Left cardiac atrium (tissue), 4 donors: ENCODE measurements around the gene ME1. TPM values are rescaled to one million over a fixed set of nuclear protein-coding genes. Genes with fewer than 3 reads are reported as not detected.
"Not testable (repeated sequence)": the region's sequence is repeated elsewhere in the genome, so short reads cannot be mapped to it uniquely, and the experiment has no call there.

Experiments
- ATAC-seq, 2 donors: fragments of 200-7000 bp; cut with Tn5 transposase; one replicate each; pipeline ENCODE4 v1.9.1; 2020; ENCODE audit warnings: mild to moderate bottlenecking in 2 of 2, moderate library complexity in 2 of 2
- DNase-seq: peaks from one replicate; pipeline ENCODE4 v3.0.0-alpha.2; 2020
- intact Hi-C, 2 donors: fragments of 100-400 bp; cut with DNase I; formaldehyde crosslinking; loops; one replicate each; pipeline versions ENCODE4 v1.14.1 to v1.15.1; 2022 to 2023
- total RNA-seq, 2 donors: library from RNA; stranded (reverse); fragmentation: NEBNext Ultra II Directional; extraction: Animal tissue kit (Norgen Biotek cat#: 25700); gene quantifications; one replicate each; pipeline ENCODE4 v1.2.1, GENCODE V29; 2021
- donor health status: DM: no; HTN: yes; CAD: no.
- donor health status: DM: no; HTN: yes; CAD: no; lungs with severe emphysema.
- donor health status: DM: yes; HTN: yes; CAD: no.
- donor health status: Dilated cardiomyopathy.

Gene ME1
- total RNA-seq, 2 donors from 2014 or later: 23.4 to 34.8 TPM

DNA sequence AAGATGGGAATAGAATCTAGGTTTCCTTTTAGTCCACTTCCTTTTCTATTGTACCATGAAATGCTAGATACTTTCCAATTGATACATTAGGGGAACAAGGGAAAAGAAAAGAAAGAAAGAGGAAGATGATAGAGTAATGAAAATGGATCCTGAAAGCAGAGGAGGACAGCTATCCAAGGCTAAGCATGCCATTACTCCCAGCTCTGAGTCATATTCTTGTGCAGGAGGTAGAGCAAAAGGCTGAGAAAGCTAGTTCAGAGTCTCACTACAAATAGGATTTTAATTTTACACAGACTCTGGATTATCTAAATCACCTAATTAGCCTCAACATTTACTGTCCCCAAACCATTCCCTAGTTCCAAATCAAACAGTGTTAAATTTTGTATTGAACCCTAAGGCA lies 214.0 kb downstream of the ME1 start:
- ATAC-seq (no peak), DNase-seq (no peak)
- intact Hi-C loops: loop anchor here in 1 of 2 donors (10.0 kb wide), 1 partner anchor 152 kb away; the partner anchor contains the start of genes DOP1A and UBE3D

GRCh38 chr6:83215131-83216047 lies 215.5 kb downstream of the ME1 start:
- peak; percentile 94 to 95 for ATAC-seq
- DNase-seq: peak; percentile 66
- intact Hi-C loops: loop anchor here (2.0 to 10.0 kb wide), 2 partner anchors 149 to 151 kb away; partner anchors contain the start of genes DOP1A (in 2 of the 2) and UBE3D (in 1 of the 2)

GRCh38 chr6:83202031-83202430 lies 228.8 kb downstream of the ME1 start:
- intact Hi-C loops: no loop called here
- ATAC-seq: no peak

GRCh38 chr6:83199863-83200225 lies 231.0 kb downstream of the ME1 start:
- ATAC-seq (peak in 1 of 2 donors; percentile 82), DNase-seq (no peak)
- intact Hi-C loops: no loop called here

More at GRCh38 chr6:83202031-83202430, 228.8 kb downstream of the ME1 start:
- DNase-seq: no peak

DNA sequence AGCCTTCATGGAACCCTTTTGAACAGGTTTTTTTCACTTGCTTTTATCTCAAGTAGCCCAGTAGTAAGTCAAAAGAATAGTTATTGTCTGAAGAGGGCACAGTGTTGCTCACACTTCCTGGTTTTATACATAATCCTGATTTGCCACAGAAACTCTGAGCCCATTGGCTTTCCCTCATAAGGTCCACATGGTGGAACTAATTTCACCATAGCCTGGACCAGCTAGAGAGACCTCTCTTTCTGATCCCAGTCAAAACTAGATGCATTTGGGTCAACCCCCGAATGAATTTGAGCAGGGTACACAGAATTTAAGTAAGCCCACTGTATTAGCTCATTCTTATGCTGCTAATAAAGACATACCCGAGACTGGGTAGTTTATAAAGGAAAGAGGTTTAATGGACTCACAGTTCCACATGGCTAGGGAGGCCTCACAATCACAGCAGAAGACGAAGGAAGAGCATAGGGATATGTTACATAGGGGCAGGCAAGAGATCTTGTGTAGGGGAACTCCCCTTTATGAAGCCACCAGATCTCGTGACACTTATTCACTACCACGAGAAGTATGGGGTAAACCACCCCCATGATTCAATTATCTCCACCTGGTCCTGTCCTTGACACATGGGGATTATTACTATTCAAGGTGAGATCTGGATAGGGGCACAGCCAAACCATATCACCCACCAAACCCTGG lies 231.5 kb downstream of the ME1 start:
- DNase-seq: no peak
- intact Hi-C loops: no loop called here
- ATAC-seq: no peak

DNA sequence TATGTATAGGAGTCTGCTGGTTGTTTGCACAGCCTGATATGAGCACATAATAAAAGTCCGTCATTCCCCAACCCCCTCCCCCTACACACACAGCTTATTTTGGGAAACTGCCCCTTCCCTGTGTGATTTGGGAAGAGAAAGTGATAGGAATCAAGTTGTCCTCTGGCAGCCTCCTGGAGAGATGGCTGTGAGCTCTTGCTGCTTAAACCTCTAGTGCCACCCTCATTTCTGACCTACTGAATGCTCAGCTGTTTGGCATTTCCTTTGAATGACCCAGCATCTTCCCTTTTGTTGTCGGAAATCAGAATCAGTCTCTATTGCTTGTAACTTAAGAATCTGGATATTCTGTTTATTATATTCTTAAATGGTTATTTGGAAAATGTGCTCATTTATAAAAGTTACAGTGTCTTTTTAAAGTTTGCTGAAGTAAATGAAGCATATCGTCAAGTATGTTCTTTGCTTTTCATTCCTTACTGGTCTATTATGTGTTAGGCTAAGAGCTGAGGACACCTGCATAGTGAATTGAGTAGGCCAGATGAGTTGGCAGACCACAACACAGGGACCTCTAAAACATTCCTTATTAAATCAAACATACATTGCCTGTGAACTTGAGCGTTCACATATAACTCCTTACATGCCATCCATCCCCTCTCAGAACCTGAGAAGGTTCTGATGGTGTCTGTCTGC lies 232.2 kb downstream of the ME1 start:
- intact Hi-C loops: no loop called here
- no peak for ATAC-seq
- no peak for DNase-seq

GRCh38 chr6:83193747-83194566 lies 236.9 kb downstream of the ME1 start:
- ATAC-seq (peak; percentile 70 to 83), DNase-seq (peak; percentile 64)
- intact Hi-C loops: loop anchor here in 1 of 2 donors (5.0 kb wide), 1 partner anchor 127 kb away; the partner anchor contains the start of genes DOP1A and UBE3D

DNA sequence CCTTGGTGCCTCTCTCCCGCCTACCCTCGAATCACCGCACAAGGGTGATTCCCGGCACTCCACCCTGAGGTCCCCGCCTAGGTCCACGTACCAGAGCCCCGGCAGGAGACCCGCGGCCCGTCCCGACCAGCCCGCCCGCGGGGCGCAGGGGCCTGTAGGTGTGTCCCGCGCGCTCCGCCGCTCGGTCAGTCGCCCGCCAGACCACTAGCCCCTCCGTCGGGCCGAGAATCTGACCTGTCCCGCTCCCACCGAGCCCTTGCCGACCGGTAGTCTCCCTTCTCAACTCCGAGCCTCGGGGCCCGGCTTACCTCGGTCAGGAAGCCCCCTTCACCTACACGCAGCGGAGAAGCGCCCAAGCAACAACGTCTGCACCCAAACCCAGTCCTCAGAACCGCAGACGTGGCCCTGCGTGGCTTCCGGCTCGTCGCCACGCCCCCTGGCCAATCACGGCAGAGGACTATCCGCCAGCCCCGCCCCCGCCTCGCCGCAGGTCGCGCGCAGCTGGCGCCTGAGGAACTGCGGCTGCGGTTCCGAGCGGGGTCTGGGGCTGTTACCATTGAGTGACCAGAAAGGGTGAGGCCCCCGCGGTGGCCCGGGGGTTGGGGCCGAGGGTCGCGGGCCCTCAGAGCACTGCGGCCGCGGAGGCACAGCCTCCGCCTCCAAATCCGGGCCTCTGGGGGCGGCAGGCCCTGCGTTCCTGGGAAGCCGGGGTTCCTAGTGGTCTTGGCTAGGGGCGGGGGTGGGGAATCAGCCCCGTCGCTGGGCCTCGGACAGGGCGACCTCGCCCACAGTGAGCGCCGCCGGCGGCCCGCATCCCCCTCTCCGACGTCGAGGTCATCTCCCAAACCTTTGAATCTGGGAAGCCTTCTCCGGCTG lies 237.7 kb downstream of the ME1 start, which contains the start of the genes PGM3 and RWDD2A:
PGM3 (minus strand) TSS at position 395 of the 876 bp plus-strand sequence. CDS start 2,253 bp downstream, outside the sequence.
RWDD2A (plus strand) TSS at position 487 of the 876 bp plus-strand sequence. CDS start 1,095 bp downstream, outside the sequence.
- DNase-seq (peak; percentile 94), ATAC-seq (peak; percentile 99)
- intact Hi-C loops: loop anchor here in 1 of 2 donors (5.0 kb wide), 1 partner anchor 126 kb away; the partner anchor contains the start of genes DOP1A and UBE3D

DNA sequence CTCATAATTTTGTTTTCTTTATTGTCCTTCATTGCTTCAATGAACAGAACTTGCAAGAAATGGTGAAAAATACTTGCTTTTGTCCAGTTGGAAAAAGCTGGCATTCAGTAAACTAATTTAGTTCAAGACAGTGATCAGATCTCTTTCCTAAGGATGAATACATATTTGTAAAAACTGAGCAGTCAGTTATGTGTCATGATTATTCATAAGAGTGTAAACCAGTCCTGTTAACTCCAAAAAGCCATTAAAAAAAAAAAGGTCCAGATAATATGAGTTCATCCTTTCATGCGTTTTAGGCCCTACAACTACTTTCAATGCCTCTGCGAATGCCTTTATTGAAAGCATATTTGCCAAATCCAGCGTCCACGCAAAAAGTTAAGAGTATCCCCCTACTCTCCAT lies 238.4 kb downstream of the ME1 start:
- DNase-seq (no peak), ATAC-seq (peak in 1 of 2 donors; percentile 7)
- intact Hi-C loops: loop anchor here in 1 of 2 donors (5.0 kb wide), 1 partner anchor 125 kb away; the partner anchor contains the start of genes DOP1A and UBE3D

DNA sequence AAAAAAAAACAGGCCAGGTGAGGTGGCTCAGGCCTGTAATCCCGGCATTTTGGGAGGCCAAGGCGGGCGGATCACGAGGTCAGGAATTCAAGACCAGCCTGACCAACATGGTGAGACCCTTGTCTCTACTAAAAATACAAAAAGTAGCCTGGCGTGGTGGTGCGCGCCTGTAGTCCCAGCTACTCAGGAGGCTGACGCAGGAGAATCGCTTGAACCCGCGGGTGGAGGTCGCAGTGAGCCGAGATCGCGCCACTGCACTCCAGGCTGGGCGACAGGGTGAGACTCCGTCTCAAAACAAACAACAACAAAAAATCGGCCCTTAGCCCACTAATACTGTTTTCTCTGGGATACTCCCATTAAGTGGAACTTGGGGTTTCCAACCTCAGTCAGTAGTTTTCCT lies 238.9 kb downstream of the ME1 start:
- intact Hi-C loops: loop anchor here in 1 of 2 donors (5.0 kb wide), 1 partner anchor 125 kb away; the partner anchor contains the start of genes DOP1A and UBE3D

DNA sequence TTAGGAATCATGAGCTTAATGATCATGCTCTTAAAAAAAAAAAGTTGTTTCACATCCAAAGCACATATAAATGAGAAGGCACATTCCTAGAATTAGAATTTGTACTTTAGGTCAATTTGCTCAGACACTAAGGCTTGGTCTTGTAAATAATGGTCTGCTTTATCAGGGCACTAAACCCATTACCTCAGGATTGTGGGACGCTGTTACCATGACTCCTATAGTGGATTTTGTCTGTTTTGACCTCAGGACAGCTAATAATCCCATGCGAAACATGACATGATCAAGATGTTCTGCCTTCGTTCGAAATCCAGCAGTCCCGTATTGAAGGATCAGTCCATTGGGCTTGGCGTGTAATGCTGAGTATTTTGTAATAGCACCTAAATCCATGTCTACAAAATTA lies 240.2 kb downstream of the ME1 start:
- DNase-seq: no peak

More for the DNA sequence above, 238.9 kb downstream of the ME1 start:
- DNase-seq, ATAC-seq: not testable (repeated sequence)

GRCh38 chr6:83188501-83188900 lies 242.3 kb downstream of the ME1 start:
- ATAC-seq (no peak), DNase-seq (no peak)
- intact Hi-C loops: no loop called here

More for the DNA sequence above, 240.2 kb downstream of the ME1 start:
- ATAC-seq: no peak
- intact Hi-C loops: loop anchor here in 1 of 2 donors (5.0 kb wide), 1 partner anchor 123 kb away; the partner anchor contains the start of genes DOP1A and UBE3D

DNA sequence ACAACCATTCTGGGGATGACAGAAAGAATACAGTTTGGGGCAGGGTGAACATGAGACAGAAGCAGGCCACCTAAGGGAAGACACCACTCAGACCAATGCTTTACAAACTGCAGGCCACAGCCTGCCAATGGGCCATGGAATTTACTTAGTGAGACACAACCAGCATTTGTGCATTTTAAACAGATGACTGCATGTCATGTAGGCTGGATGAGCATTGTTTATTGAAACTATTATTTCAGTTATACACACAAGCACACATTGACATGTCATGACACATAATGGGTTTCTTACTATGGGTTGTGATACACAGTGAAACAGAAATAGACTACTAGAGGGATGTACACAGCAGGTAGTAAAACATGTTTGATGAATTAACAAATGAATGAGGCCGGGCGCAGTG lies 245.8 kb downstream of the ME1 start:
- DNase-seq (no peak), ATAC-seq (no peak)
- intact Hi-C loops: no loop called here

DNA sequence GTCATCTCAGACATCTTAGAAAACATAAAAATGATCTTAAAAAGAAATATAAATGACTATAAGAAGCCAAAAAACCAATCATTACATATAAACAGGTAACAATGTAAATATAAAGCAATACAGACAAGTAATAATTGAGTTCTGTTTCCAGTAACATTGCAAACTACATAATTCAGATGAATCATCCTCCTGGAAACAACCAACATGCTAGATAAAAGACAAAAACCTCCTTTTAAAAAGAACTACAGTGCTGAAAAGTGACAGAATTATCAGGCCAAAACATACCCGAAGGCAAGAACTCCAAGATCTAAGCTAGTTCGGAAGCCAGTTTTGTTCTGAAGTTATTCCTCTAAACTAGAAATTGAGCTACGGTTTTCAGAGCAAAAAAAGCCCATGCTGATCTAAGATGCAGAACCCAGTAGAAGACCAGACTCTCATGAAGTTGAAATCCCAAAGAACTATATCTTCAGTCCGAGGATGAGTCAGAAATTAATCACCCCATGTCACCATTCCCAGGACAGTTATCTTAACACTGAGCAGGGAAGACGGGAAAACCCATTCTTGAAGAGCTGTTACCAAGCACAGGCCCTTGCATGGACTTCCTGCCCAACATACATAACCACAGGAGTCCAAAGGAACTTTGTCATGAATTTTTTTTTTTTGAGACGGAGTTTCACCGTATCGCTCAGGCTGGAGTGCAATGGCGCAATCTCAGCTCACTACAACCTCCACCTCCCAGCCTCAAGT lies 247.6 kb downstream of the ME1 start:
- DNase-seq (peak; percentile 49), ATAC-seq (peak; percentile 79 to 95)
- intact Hi-C loops: no loop called here

DNA sequence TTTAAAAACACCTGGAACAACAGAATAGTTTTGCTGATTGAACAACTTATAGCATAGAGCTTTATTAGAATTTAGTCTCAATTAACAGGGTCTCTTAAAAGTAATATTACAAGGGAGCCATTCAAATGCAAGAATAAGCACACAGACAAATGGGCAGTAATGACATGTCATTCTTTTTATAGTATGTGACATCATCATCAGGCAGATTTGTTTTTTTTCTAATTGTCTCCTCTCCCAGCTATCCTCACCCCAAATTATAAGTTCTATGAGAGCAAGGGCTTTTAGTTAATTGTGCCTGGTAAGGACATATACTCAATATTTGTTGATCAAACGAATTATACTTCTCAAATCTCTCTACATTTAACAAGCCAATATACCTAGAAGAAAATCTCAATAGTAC lies 248.7 kb downstream of the ME1 start:
- no peak for DNase-seq
- intact Hi-C loops: no loop called here
- no peak for ATAC-seq

- intact Hi-C loops: no loop called here
Observed at GRCh38 chr6:83180426-83180950, 250.4 kb downstream of the ME1 start.

More at GRCh38 chr6:83180426-83180950, 250.4 kb downstream of the ME1 start:
- ATAC-seq (no peak), DNase-seq (no peak)
